ENCODE results near the gene MERTK. TPM values are rescaled to one million over a fixed set of nuclear protein-coding genes. Genes with fewer than 3 reads are reported as not detected.

Gene MERTK
- total RNA-seq, 1 donor: 2.4 TPM

DNA sequence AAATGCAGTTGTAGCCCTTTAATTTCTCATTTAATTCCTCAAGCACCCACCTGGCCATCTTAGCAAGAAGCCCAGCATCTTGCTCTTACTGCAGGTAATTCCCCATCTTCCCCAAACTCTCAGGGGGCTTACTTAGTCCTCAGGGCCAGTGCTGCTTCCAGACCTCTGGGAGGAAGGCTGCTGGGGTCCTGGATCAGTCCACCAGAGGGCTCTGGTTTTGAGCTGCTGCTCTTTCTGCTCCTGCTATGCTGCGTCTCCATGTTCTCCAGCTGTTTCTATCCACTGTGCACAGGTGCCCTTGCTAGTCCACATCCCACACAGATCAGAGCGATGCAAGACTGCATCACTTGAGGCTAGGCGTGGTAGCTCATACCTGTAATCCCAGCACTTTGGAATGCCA lies 122.2 kb downstream of the MERTK start:
- no peak for DNase-seq (ENCODE audit: low read depth)
- H3K4me3 ChIP-seq (ENCODE audit: low read depth, low read length): no peak overlapping the region
- TF ChIP-seq, protein P1, sequence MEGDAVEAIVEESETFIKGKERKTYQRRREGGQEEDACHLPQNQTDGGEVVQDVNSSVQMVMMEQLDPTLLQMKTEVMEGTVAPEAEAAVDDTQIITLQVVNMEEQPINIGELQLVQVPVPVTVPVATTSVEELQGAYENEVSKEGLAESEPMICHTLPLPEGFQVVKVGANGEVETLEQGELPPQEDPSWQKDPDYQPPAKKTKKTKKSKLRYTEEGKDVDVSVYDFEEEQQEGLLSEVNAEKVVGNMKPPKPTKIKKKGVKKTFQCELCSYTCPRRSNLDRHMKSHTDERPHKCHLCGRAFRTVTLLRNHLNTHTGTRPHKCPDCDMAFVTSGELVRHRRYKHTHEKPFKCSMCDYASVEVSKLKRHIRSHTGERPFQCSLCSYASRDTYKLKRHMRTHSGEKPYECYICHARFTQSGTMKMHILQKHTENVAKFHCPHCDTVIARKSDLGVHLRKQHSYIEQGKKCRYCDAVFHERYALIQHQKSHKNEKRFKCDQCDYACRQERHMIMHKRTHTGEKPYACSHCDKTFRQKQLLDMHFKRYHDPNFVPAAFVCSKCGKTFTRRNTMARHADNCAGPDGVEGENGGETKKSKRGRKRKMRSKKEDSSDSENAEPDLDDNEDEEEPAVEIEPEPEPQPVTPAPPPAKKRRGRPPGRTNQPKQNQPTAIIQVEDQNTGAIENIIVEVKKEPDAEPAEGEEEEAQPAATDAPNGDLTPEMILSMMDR (IDR thresholded peaks at IDR 0.05; ENCODE audit: insufficient read depth, low read length): peak; percentile 21

DNA sequence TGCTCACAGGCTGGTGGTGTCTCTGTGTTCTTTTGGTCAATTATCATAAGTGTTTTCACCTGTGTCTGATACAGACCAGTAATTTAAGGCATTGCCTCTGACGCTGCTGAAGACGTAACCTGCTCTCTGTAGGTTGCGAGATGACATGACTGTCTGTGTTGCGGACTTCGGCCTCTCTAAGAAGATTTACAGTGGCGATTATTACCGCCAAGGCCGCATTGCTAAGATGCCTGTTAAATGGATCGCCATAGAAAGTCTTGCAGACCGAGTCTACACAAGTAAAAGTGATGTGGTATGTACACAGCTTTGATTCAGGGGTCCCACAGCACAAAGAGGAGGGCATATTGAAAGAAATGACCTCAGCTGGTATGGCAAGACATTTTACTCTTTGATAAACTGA lies 122.9 kb downstream of the MERTK start:
- H3K4me3 ChIP-seq (ENCODE audit: low read depth, low read length): no peak overlapping the region
- TF ChIP-seq, protein P1 (IDR thresholded peaks at IDR 0.05; ENCODE audit: insufficient read depth, low read length): no peak
- no peak for DNase-seq (ENCODE audit: low read depth)

DNA sequence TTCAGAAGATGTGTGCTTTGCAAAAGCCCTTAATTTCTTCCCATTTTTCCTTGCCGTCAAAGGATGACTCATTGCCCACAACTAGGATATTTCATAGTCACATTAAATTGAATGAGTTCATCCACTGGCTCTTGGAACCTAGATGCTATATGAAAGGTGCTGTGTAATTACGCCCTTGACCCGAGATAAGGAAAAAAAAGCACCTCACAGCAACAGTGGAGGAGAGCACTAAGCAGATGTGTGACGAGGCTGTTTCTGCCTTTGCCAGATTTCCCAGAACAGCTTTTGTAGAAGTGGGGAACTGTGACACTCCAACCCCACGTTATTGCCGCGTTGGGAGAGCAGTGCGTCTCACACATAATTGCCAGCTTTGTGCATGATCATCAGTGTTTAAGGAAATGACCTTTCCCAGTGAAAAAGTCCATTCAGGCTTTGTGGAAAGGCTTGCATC lies 123.4 kb downstream of the MERTK start:
- peak; percentile 6 for DNase-seq (ENCODE audit: low read depth)
- TF ChIP-seq, protein P1 (IDR thresholded peaks at IDR 0.05; ENCODE audit: insufficient read depth, low read length): no peak
- H3K4me3 ChIP-seq (ENCODE audit: low read depth, low read length): no peak overlapping the region

DNA sequence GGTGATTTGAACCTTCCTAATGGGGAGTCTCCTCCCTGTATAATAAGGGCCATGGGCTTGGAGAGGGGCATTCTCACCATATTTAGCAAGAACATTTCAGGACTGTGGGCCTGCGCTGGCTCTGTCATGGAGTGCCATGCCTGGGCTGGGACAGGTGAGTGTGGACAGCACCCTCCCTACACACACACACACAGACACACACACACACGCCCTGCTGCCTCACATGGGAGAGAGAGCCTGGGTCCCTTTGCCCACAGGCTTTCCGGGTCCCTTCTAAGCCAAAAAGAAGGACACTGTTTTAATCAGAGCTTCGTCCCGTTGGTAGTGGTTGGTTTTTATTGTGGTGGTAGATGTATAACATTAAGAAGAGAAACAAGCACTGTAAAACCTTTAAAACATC lies 125.3 kb downstream of the MERTK start:
- no peak overlapping the region for H3K4me3 ChIP-seq (ENCODE audit: low read depth, low read length)
- TF ChIP-seq, protein P1 (IDR thresholded peaks at IDR 0.05; ENCODE audit: insufficient read depth, low read length): no peak
- DNase-seq (ENCODE audit: low read depth): no peak

DNA sequence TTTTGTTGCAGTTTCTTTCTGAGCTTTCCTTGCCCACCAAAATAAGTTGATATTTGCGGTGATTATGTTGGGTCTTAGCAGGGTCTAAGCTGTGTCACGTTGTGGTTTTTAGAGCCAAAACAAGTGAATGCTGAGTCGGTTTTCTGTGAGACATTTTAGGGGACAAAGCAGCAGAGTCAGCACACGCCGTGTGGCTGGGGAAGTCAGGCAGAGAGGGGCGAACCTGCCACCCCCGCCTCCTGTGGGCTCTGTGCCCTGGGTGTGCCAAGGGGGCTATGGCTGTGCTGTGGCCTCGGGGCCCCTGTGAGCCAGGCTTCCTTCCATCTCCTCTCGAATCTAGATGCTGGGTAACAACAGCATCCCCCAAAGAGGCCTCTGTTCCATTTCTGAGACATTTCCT lies 125.8 kb downstream of the MERTK start:
- H3K4me3 ChIP-seq (ENCODE audit: low read depth, low read length): no peak overlapping the region
- TF ChIP-seq, protein P1 (IDR thresholded peaks at IDR 0.05; ENCODE audit: insufficient read depth, low read length): no peak
- no peak for DNase-seq (ENCODE audit: low read depth)

DNA sequence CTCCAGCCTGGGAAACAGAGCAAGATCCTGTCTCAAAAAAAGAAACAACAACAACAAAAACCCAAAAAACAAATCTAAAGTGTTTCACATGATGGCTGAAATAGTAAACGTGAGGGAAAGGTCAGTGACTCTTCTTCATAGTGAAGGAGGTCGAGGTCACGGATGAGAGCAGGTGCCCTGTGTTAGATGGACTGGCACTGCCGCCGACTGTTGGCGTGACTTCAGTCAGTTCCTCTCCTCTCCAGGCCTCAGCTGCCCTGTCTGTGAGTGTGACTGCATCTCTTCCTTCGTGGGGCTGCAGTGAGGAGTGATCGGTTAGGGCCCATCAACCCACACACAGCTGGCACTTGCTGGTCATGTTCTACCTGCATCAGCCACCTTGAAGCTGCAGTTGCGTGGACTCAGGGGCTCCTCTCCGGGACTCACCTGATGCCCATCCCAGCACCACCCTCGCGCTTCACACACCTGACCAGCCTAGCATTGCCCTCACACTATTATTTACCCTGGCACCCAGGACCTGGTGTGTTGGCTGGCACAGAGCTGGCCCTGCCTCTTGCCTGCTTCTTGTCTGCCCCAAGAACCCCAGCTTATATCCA lies 126.6 kb downstream of the MERTK start:
- TF ChIP-seq, protein P1 (IDR thresholded peaks at IDR 0.05; ENCODE audit: insufficient read depth, low read length): no peak

DNA sequence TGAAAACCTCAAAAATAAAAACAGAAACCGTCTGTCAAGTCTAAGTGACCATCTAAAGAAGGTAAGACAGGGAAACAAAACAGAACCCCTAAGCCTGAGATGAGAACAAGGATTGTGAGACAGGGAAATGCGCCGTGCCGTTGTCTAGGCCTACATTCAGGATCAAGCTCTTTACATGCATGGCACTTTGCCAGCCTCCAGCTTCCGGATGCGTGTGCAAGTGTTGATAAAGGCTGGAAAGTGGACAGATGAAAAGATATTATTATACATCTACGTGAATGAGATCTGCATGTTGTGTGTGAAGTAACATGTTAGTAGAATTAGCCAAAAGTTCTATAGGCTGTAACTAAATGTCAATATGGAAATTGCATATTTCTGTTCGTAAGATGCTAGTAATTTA lies 128.1 kb downstream of the MERTK start:
- H3K4me3 ChIP-seq (ENCODE audit: low read depth, low read length): no peak overlapping the region
- no peak for DNase-seq (ENCODE audit: low read depth)
- TF ChIP-seq, protein P1 (IDR thresholded peaks at IDR 0.05; ENCODE audit: insufficient read depth, low read length): no peak

More for the DNA sequence above, 126.6 kb downstream of the MERTK start:
- no peak for DNase-seq (ENCODE audit: low read depth)
- no peak overlapping the region for H3K4me3 ChIP-seq (ENCODE audit: low read depth, low read length)

Measured in fibroblast of the aortic adventitia (primary cell).